ENCODE measurements around the gene PMS1. TPM values are rescaled to one million over a fixed set of nuclear protein-coding genes. Genes with fewer than 3 reads are reported as not detected.

Gene PMS1
- total RNA-seq, 1 experiment from 2014 or later: 43.8 TPM

GRCh38 chr2:189762229-189762550, 22.1 kb upstream of the PMS1 start:
- H3K36me3 Mint-ChIP-seq (ENCODE audit: insufficient read depth, unreplicated experiment): peaks cover 28% of the 10 kb centered on the region
- intact Hi-C loops (cut with micrococcal nuclease; ENCODE audit: unreplicated experiment): loop anchor here (5.0 kb wide), 1 partner anchor 100 kb away; the partner anchor contains the start of gene ASNSD1
- BruUV-seq (replicated peaks): TSS peak; percentile 64
- H3K27ac Mint-ChIP-seq (ENCODE audit: unreplicated experiment): peak overlapping the region; percentile 96
- no peaks in the 10 kb centered on the region for H3K4me1 Mint-ChIP-seq (ENCODE audit: low read depth, unreplicated experiment)
- H3K27me3 Mint-ChIP-seq (ENCODE audit: unreplicated experiment): no peaks in the 10 kb centered on the region
- H3K9me3 Mint-ChIP-seq (ENCODE audit: low read depth, unreplicated experiment): no peaks in the 10 kb centered on the region
- peak overlapping the region; percentile 89 for H3K4me3 Mint-ChIP-seq (ENCODE audit: low read depth, unreplicated experiment)
- no peak for TF ChIP-seq CTCF (IDR thresholded peaks at IDR 0.05; ENCODE audit: unreplicated experiment)
- DNase-seq: no peak
- CTCF ChIA-PET: interaction anchor here (0.6 to 2.7 kb wide), 7 partner anchors 10 to 101 kb away, joined by 3 to 12 read pairs (median 4); partner anchors contain the start of gene ASNSD1

GRCh38 chr2:189762551-189763298, 21.5 kb upstream of the PMS1 start, which contains the start of gene OSGEPL1:
Gene OSGEPL1 (minus strand): TSS chr2:189762792. CDS start chr2:189761640, 1,152 bp downstream.
- no peaks in the 10 kb centered on the region for H3K4me1 Mint-ChIP-seq (ENCODE audit: low read depth, unreplicated experiment)
- H3K27ac Mint-ChIP-seq (ENCODE audit: unreplicated experiment): peak within 1 kb of the TSS; percentile 96
- H3K27me3 Mint-ChIP-seq (ENCODE audit: unreplicated experiment): no peaks in the 10 kb centered on the region
- TSS peak; percentile 79 for BruUV-seq (replicated peaks)
- intact Hi-C loops (cut with micrococcal nuclease; ENCODE audit: unreplicated experiment): loop anchor here (5.0 kb wide), 1 partner anchor 100 kb away; the partner anchor contains the start of gene ASNSD1
- H3K4me3 Mint-ChIP-seq (ENCODE audit: low read depth, unreplicated experiment): peak within 1 kb of the TSS; percentile 89
- peak; percentile 92 for DNase-seq
- peak; percentile 59 for TF ChIP-seq CTCF (IDR thresholded peaks at IDR 0.05; ENCODE audit: unreplicated experiment)
- no peaks in the 10 kb centered on the region for H3K9me3 Mint-ChIP-seq (ENCODE audit: low read depth, unreplicated experiment)
- peaks cover 28% of the 10 kb centered on the region for H3K36me3 Mint-ChIP-seq (ENCODE audit: insufficient read depth, unreplicated experiment)
- CTCF ChIA-PET: interaction anchor here (0.6 to 2.7 kb wide), 8 partner anchors 10 to 139 kb away, joined by 3 to 12 read pairs (median 4); partner anchors contain the start of gene ASNSD1

GRCh38 chr2:189763908-189764661, 20.2 kb upstream of the PMS1 start:
- Mint-ChIP-seq H3K4me3 (ENCODE audit: low read depth, unreplicated experiment) (peak overlapping the region; percentile 89), H3K27ac (ENCODE audit: unreplicated experiment) (no peak overlapping the region), H3K4me1 (ENCODE audit: low read depth, unreplicated experiment) (no peaks in the 10 kb centered on the region), H3K36me3 (ENCODE audit: insufficient read depth, unreplicated experiment) (peaks cover 36% of the 10 kb centered on the region), H3K9me3 (ENCODE audit: low read depth, unreplicated experiment) (no peaks in the 10 kb centered on the region), H3K27me3 (ENCODE audit: unreplicated experiment) (no peaks in the 10 kb centered on the region)
- DNase-seq: no peak
- CTCF ChIA-PET: interaction anchor here (2.7 kb wide), 1 partner anchor 9 kb away, joined by 12 read pairs; no protein-coding TSS in a partner anchor
- BruUV-seq (replicated peaks): no TSS peak
- intact Hi-C loops (cut with micrococcal nuclease; ENCODE audit: unreplicated experiment): loop anchor here (5.0 kb wide), 1 partner anchor 102 kb away; the partner anchor contains the start of gene ASNSD1
- no peak for TF ChIP-seq CTCF (IDR thresholded peaks at IDR 0.05; ENCODE audit: unreplicated experiment)

- no peak for DNase-seq
- TF ChIP-seq CTCF (IDR thresholded peaks at IDR 0.05; ENCODE audit: unreplicated experiment): no peak
- no peak overlapping the region for H3K27ac Mint-ChIP-seq (ENCODE audit: unreplicated experiment)
- no peak overlapping the region for H3K4me3 Mint-ChIP-seq (ENCODE audit: low read depth, unreplicated experiment)
- no peaks in the 10 kb centered on the region for H3K4me1 Mint-ChIP-seq (ENCODE audit: low read depth, unreplicated experiment)
- no TSS peak for BruUV-seq (replicated peaks)
- H3K9me3 Mint-ChIP-seq (ENCODE audit: low read depth, unreplicated experiment): no peaks in the 10 kb centered on the region
- CTCF ChIA-PET: no interaction called here
- intact Hi-C loops (cut with micrococcal nuclease; ENCODE audit: unreplicated experiment): no loop called here
- no peaks in the 10 kb centered on the region for H3K27me3 Mint-ChIP-seq (ENCODE audit: unreplicated experiment)
- peaks cover 41% of the 10 kb centered on the region for H3K36me3 Mint-ChIP-seq (ENCODE audit: insufficient read depth, unreplicated experiment)
Measured at GRCh38 chr2:189770590-189771322, 13.5 kb upstream of the PMS1 start.

Data from Calu3 (cell line).